Neural crest cell (in vitro differentiated cells): ENCODE measurements around the gene MBD3L4. TPM values are rescaled to one million over a fixed set of nuclear protein-coding genes. Genes with fewer than 3 reads are reported as not detected.
"Not testable (repeated sequence)": the region's sequence is repeated elsewhere in the genome, so short reads cannot be mapped to it uniquely, and the experiment has no call there.

Experiments
- DNase-seq: peaks from one replicate; pipeline ENCODE4 v3.0.0; 2021; ENCODE audit warnings: low read depth, mixed read lengths, low spot score
- H3K27ac Mint-ChIP-seq: one replicate; pipeline ENCODE4 v1.8.0; 2021; ENCODE audit warnings: mild to moderate bottlenecking, mixed read lengths; ENCODE audit not compliant: unreplicated experiment
- H3K27me3 Mint-ChIP-seq: 2 replicates; pipeline ENCODE4 v1.8.0; 2021; ENCODE audit warnings: low read depth, mild to moderate bottlenecking, mixed read lengths
- H3K36me3 Mint-ChIP-seq: 2 replicates; pipeline ENCODE4 v1.8.0; 2021; ENCODE audit warnings: low read depth, mild to moderate bottlenecking, mixed read lengths
- H3K4me1 Mint-ChIP-seq: 2 replicates; pipeline ENCODE4 v1.8.0; 2021; ENCODE audit warnings: mixed read lengths
- H3K4me3 Mint-ChIP-seq: one replicate; pipeline ENCODE4 v1.8.0; 2021; ENCODE audit warnings: mild to moderate bottlenecking, mixed read lengths
- H3K9me3 Mint-ChIP-seq: 2 replicates; pipeline ENCODE4 v1.8.0; 2021; ENCODE audit warnings: mixed read lengths
- total RNA-seq: library from RNA; stranded (reverse); gene quantifications from 2 replicates; pipeline ENCODE4 v1.2.1, GENCODE V29; 2021
- TF ChIP-seq, protein P1 (sequence below): fragments of 200-600 bp; sonication (generic); conservative IDR thresholded peaks from 2 replicates; pipeline ENCODE4 v1.5.0; 2021; ENCODE audit warnings: antibody characterized with exemption, mild to moderate bottlenecking

The MBD3L4 gene
- total RNA-seq, 1 donor from 2014 or later, result not detected

GRCh38 chr19:7067122-7067521 lies 27.1 kb upstream of the MBD3L4 start:
- not testable (repeated sequence) for H3K36me3 Mint-ChIP-seq, H3K4me3 Mint-ChIP-seq, H3K27ac Mint-ChIP-seq, H3K9me3 Mint-ChIP-seq, H3K4me1 Mint-ChIP-seq
- H3K27me3 Mint-ChIP-seq, result peaks cover 14% of the 10 kb centered on the region
- peak; percentile 20 for DNase-seq
- TF ChIP-seq, protein P1, sequence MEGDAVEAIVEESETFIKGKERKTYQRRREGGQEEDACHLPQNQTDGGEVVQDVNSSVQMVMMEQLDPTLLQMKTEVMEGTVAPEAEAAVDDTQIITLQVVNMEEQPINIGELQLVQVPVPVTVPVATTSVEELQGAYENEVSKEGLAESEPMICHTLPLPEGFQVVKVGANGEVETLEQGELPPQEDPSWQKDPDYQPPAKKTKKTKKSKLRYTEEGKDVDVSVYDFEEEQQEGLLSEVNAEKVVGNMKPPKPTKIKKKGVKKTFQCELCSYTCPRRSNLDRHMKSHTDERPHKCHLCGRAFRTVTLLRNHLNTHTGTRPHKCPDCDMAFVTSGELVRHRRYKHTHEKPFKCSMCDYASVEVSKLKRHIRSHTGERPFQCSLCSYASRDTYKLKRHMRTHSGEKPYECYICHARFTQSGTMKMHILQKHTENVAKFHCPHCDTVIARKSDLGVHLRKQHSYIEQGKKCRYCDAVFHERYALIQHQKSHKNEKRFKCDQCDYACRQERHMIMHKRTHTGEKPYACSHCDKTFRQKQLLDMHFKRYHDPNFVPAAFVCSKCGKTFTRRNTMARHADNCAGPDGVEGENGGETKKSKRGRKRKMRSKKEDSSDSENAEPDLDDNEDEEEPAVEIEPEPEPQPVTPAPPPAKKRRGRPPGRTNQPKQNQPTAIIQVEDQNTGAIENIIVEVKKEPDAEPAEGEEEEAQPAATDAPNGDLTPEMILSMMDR, result peak; percentile 32

DNA sequence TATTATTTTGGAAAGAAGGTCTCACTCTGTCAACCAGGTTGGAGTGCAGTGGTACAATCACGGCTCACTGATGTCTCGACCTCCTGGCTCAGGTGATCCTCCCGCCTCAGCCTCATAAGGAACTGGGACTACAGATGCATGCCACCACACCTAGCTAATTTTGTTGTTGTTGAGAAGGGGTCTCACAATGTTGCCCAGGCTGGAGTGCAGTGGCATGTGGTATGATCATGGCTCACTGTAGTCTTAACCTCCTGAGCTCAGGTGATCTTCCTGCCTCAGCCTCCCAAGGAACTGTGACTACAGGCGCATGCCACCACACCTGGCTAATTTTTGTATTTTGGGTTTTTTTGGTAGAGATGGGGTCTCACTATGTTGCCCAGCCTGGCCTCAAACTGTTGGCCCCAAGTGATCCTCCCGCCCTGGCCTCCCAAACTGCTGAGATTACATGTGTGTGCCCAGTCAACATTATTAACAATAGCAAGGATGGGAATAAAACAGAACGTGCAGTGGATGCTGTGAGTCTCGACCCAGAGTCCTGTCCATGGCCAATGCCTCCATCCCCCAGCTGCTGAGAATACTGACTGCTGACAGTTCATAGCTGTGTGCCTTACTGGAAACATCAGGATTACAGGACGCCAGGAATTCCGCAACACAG lies 23.9 kb upstream of the MBD3L4 start:
- peaks cover 2% of the 10 kb centered on the region for H3K4me1 Mint-ChIP-seq
- DNase-seq, result no peak
- peak overlapping the region; percentile 15 for H3K4me3 Mint-ChIP-seq
- peaks cover 1% of the 10 kb centered on the region for H3K9me3 Mint-ChIP-seq
- peaks cover 12% of the 10 kb centered on the region for H3K27me3 Mint-ChIP-seq
- peaks cover under 1% of the 10 kb centered on the region for H3K36me3 Mint-ChIP-seq
- TF ChIP-seq, protein P1, result no peak
- H3K27ac Mint-ChIP-seq, result no peak overlapping the region

- Mint-ChIP-seq H3K36me3 (no peaks in the 10 kb centered on the region), H3K4me3 (peak overlapping the region; percentile 44), H3K4me1 (no peaks in the 10 kb centered on the region), H3K9me3 (no peaks in the 10 kb centered on the region), H3K27ac (no peak overlapping the region), H3K27me3 (peaks cover 11% of the 10 kb centered on the region)
- TF ChIP-seq, protein P1, result no peak
- no peak for DNase-seq
Measured at GRCh38 chr19:7063339-7063738, 23.4 kb upstream of the MBD3L4 start.

DNA sequence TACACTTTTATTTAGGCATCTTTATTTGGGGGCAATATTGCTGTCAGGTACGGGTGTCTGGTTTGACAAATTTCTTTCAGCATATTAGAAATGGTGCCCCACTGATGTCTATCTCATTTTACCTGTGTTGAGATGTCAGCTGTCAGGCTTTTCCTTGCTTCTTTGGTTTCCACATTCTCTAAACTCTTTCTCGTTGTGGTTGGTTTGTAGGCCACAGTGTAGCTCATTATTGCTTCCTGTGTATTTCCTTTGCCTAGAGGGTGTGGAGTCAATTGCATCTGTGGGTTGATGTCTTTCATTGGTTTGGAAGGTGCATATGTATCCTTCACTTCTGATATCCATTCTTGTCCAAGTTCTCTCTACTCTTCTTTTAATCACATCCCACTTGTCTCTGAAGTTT lies 20.0 kb upstream of the MBD3L4 start:
- not testable (repeated sequence) for H3K4me3 Mint-ChIP-seq, H3K27ac Mint-ChIP-seq, DNase-seq, H3K9me3 Mint-ChIP-seq, H3K36me3 Mint-ChIP-seq, H3K4me1 Mint-ChIP-seq
- peaks cover 11% of the 10 kb centered on the region for H3K27me3 Mint-ChIP-seq

DNA sequence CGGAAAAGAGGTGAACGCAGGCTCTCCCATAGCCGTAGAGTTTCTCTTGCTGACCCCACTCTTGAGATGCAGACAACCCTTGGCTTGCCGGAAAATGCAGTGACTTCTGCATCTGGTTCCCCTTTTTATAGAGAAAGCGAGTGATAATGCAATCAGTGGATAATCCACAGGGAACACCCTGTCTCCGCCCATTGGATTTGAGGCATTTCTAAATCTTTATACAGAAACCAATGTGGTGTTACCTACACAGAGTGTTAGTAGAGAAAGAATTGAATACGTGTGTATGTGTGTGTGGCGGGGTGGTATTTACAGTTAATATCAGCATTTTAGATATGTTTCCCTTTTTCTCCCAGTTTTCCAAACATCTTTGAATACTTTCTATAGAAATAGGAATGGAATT lies 18.6 kb upstream of the MBD3L4 start, which contains the start of gene MBD3L3:
TSS of gene MBD3L3 (minus strand) at position 101 of the 400 bp plus-strand sequence. CDS start at position 30, 71 bp downstream.
- not testable (repeated sequence) for H3K4me1 Mint-ChIP-seq, DNase-seq, H3K4me3 Mint-ChIP-seq

GRCh38 chr19:7056371-7056770 lies 16.4 kb upstream of the MBD3L4 start:
- H3K36me3 Mint-ChIP-seq, H3K4me3 Mint-ChIP-seq, DNase-seq, H3K27ac Mint-ChIP-seq, H3K4me1 Mint-ChIP-seq, H3K9me3 Mint-ChIP-seq, H3K27me3 Mint-ChIP-seq: not testable (repeated sequence)

More for the DNA sequence above, 18.6 kb upstream of the MBD3L4 start, which contains the start of gene MBD3L3:
- H3K27ac Mint-ChIP-seq, H3K27me3 Mint-ChIP-seq, H3K9me3 Mint-ChIP-seq, H3K36me3 Mint-ChIP-seq: not testable (repeated sequence)

DNA sequence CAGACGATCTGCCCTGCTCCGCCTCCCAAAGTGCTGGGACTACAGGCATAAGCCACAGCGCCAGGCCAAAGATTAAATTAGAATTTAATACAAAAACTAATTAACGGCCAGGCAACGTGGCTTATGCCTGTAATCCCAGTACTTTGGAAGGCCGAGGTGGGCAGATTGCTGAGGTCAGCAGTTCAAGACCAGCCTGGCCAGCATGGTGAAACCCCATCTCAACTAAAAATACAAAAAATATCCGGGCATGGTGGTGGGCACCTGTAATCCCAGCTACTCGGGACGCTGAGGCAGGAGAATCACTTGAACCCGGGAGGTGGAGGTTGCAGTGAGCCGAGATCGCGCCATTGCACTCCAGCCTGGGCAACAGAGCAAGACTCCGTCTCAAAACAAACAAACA lies 15.7 kb upstream of the MBD3L4 start:
- H3K27me3 Mint-ChIP-seq, H3K9me3 Mint-ChIP-seq, DNase-seq, H3K4me1 Mint-ChIP-seq, H3K4me3 Mint-ChIP-seq, H3K36me3 Mint-ChIP-seq, H3K27ac Mint-ChIP-seq: not testable (repeated sequence)

DNA sequence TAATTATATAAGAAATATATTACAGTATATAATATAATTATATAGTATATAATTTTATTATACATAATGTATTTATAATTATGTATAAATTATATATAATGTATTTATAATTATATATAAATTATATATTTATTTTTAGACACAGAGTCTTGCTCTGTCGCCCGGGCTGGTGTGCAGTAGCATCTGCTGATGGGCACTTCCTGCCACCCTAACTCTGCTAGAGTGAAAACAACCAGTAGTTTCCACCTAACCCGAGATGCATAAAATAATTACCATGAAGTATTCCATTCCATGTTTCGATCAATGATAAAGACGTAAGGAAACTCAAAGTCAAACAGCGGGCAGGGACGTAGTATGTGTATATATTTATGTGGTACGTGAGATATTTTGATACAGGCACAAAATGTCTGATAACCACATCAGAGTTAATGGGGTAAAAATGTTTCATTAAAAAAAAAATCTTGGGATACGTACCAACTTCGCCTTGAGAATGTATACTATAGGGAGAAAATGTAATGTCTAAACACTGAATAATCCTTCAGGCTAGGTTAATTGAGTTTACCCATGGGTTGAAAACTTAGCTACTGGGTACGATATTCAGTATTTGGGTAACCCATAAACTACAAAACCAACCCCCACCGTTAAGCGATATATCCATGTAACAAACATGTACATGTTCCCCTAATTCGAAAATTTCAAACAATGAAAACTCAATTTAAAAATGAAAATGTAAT lies 14.8 kb upstream of the MBD3L4 start:
- not testable (repeated sequence) for H3K4me3 Mint-ChIP-seq, DNase-seq, H3K36me3 Mint-ChIP-seq, H3K27me3 Mint-ChIP-seq, H3K4me1 Mint-ChIP-seq, H3K27ac Mint-ChIP-seq, H3K9me3 Mint-ChIP-seq

GRCh38 chr19:7052896-7053295 lies 12.9 kb upstream of the MBD3L4 start:
- not testable (repeated sequence) for H3K27me3 Mint-ChIP-seq, H3K4me3 Mint-ChIP-seq, H3K36me3 Mint-ChIP-seq, H3K27ac Mint-ChIP-seq, DNase-seq, H3K9me3 Mint-ChIP-seq, H3K4me1 Mint-ChIP-seq

DNA sequence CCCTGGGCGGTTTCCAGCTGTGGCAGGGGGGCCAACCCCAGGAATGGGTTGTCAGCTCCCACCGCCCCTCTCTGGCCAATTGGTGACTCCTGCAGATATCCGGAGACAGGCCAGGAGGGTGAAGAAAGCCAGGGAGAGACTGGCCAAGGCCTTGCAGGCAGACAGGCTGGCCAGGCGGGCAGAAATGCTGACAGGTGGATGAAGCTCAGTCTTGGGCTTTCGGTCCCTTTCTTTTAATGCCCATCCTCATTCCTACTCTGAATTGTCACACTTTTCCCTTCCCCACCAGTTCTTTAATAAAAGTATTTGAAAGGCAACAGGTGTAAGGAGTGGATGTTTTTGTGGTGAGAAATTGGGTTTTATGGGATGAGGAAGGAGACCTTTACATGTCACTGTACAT lies 11.4 kb upstream of the MBD3L4 start:
- H3K27ac Mint-ChIP-seq, H3K9me3 Mint-ChIP-seq, H3K4me3 Mint-ChIP-seq, DNase-seq, H3K4me1 Mint-ChIP-seq, H3K27me3 Mint-ChIP-seq, H3K36me3 Mint-ChIP-seq: not testable (repeated sequence)

DNA sequence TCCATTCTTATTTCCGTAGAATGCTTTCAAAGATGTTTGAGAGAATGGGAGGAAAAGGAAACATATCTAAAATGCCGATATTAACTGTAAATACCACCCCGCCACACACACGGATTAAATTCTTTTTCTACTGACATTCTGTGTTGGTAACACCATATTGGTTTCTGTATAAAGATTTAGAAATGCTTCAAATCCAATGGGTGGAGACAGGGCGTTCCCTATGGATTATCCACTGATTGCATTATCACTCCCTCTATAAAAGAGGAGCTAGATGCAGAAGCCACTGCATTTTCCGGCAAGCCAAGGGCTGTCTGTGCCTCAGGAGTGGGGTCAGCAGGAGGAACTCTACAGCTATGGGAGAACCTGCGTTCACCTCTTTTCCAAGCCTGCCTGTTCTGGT lies 9.0 kb upstream of the MBD3L4 start, which contains the start of gene MBD3L2:
TSS of gene MBD3L2 (plus strand) at position 301 of the 400 bp plus-strand sequence. CDS start at position 354, 53 bp downstream.
- H3K4me3 Mint-ChIP-seq, H3K9me3 Mint-ChIP-seq, H3K4me1 Mint-ChIP-seq, DNase-seq, H3K36me3 Mint-ChIP-seq, H3K27ac Mint-ChIP-seq, H3K27me3 Mint-ChIP-seq: not testable (repeated sequence)
